GM21529 (cell line): ENCODE data around the gene USP33.
"Not testable (repeated sequence)": the region's sequence is repeated elsewhere in the genome, so short reads cannot be mapped to it uniquely, and the experiment has no call there.

Experiments used
- ATAC-seq: cut with Tn5 transposase; IDR thresholded peaks from one replicate; pipeline ENCODE4 v1.9.1; 2021; ENCODE audit not compliant: unreplicated experiment

USP33 gene

GRCh38 chr1:77673030-77673429 lies 86.6 kb downstream of the USP33 start:
- ATAC-seq: no peak

DNA sequence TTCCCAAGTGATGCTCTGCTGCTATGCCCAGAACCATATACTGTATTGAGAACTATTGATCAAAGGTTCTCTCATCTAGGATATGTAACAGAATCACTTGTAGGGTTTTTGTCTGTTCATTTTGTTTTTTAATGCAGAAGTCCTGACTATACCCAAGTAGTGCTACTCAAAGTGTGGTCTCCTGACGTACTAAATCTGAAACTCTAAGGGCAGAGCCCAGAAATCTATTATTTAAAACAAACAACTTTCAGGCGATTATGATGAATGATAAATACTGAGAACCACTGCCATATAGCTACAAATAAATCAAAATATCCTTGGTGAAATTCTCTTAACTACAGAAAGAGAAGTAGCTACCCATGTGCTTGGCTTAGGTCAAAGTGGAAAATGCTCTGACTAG lies 87.3 kb downstream of the USP33 start:
- ATAC-seq: peak; percentile 49

DNA sequence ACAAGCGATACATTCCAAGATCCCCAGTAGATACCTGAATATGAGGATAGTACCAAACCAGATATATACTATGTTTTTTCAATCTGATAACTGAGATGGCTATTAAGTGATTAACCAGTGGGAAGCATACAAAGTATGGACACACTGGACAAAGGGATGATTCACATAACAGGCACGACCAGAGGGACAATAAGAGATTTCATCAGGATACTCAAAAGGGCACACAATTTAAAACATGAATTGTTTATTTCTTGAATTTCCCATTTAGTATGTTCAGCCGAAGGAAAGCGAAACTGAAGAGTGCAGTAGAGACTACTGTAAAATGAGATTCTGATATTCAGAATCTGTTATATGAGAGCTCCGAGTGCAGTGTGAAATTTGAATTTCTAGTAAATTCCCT lies 87.8 kb downstream of the USP33 start:
- ATAC-seq: peak; percentile 46

DNA sequence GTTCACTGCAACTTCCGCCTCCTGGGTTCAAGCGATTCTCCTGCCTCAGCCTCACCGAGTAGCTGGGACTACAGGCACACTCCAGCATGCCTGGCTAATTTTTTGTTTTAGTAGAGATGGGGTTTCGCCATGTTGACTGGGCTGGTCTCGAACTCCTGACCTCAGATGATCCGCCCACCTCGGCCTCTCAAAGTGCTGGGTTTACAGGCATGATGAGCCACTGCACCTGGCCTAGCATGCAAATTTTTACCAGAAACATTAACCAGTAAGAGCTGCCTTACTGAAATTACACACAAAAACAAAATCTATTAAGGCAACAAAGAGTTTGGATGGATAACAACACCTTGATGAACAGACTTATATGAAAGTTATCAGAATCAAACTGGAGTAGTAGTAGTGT lies 89.3 kb downstream of the USP33 start:
- ATAC-seq: no peak

GRCh38 chr1:77668924-77669449 lies 90.7 kb downstream of the USP33 start:
- no peak for ATAC-seq

GRCh38 chr1:77664939-77665516 lies 94.6 kb downstream of the USP33 start:
- no peak for ATAC-seq

DNA sequence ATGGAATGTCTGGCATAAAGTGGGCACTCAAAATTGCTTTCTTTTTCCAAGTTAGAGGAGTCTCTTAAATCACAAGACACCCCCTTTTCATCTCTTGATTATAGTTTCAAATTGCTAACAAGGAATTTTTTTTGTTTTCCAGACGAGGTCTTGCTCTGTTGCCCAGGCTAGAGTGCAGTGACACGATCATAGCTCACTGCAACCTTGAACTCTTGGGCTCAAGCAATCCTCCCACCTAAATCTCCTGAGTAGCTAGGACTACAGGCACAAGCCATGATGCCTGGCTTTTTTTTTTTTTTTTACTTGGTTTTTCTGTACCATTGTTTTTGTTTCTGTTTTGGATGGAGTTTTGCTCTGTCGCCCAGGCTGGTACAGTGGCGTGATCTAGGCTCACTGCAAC lies 98.0 kb downstream of the USP33 start:
- ATAC-seq: no peak

DNA sequence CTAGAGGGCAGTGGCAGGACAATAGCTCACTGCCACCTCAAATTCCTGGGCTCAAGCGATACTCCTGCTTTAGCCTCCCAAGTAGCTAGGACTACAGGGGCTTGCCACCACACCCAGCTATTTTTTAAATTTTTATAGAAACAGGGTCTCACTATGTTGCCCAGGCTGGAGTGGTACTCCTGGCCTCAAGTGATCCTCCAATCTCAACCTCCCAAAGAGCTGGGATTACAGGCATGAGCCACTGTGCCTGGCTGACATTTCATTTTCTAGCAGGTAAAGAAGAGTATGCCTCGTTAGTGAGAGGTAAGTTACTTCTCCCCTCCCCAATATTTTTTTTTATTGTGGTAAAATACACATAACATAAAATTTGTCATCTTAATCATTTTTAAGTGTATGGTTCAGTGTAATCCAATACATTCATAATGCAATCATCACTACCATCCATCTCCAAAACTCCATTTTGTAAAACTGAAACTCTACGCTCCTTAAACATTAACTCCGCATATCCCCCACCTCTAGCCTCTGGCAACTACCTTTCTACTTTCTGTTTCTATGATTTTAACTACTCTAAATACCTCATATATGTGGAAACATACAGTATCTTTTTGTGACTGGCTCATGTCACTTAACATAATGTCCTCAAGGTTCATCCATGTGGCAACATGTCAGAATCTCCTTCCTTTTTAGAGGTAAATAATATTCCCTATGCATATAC lies 99.6 kb downstream of the USP33 start:
- ATAC-seq: no peak

DNA sequence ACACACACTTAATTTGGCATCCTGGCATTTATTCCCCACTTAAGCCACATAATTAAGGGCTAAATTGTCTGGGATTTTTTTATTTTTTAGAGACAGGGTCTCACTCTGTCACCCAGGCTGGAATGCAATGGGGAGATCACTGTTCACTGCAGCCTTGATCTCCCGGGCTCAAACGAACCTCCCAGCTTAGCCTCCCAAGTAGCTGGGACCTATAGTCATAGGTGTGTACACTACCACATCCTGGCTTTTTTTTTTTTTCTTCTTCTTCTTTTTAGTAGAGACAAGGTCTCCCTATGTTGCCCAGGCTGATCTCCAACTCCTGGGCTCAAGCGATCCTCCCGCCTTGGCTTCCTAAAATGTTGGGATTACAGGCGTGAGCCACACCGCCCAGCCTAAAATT lies 101.4 kb downstream of the USP33 start:
- no peak for ATAC-seq

- ATAC-seq: peak; percentile 47
These were observed 104.1 kb downstream of the USP33 start for GRCh38 chr1:77655431-77655974.

GRCh38 chr1:77652970-77653516 lies 106.6 kb downstream of the USP33 start:
- ATAC-seq: no peak

DNA sequence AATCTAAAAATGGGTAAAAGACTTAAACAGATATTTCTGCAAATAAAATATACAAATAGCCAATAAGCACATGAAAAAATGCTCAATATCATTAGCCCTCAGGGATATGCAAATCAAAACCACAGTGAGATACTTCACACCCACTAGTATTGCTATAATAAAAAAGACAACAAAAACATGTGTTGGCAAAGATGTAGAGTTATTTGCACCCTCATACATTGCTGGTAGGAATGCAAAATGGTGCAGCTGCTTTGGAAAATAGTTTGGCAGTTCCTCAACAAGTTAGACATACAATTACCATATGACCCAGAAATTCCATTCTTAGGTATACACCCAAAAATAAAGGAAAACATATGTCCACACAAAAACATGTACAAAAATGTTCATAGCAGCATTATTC lies 107.4 kb downstream of the USP33 start:
- no peak for ATAC-seq

- ATAC-seq: no peak
These were observed 110.5 kb downstream of the USP33 start for GRCh38 chr1:77649127-77649526.

GRCh38 chr1:77646224-77646623 lies 113.4 kb downstream of the USP33 start:
- not testable (repeated sequence) for ATAC-seq
